ENCODE data around the gene ADAMTSL5. TPM values are rescaled to one million over a fixed set of nuclear protein-coding genes. Genes with fewer than 3 reads are reported as not detected.

ADAMTSL5 gene
- total and polyA plus RNA-seq, 2 of the 13 experiments (the other 11 are each of a cell fraction or from before 2014, with no cell fraction given) = 0.60 to 2.7 TPM

DNA sequence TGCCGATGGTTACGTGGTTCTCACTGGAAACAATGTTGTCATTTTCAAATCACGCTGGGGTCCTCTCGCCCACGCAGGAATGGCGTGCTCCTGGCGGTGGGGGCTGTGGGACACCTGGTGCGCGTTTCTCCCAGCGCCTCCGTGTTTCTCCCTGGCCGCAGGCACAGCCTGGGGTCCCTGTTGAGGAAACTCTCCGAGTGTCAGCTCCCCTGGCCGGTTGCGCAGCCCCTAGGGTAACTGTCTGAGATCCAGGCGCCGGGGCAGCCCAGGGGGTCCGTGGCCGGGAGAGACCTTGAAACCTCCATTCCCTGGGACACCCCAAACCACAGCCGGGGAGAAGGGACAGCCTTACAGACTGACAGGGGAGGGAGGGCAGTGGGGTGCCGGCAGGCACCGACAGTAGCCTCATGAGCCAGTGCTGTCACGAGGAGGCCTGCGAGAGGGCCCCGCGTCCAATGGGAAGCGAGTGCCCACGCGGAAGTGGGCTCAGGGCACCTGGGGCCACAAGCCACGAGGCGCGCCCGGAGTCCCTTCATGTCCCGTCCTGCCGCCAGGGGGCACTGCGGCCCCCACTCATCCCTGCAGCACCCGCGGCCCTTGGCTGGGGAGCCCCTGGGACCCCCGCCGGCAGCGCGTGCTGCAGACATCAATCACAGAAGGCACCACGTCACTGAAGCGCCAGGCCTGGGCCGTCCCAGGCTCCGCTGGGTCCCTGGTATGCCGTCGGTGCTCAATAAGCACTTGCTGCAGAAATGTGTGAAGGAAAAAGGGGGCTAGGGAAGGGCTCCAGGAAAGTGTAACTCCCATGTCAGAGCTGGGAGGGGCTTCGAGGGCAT lies 9.5 kb downstream of the ADAMTSL5 start (continued):
- TF ChIP-seq, protein P1, sequence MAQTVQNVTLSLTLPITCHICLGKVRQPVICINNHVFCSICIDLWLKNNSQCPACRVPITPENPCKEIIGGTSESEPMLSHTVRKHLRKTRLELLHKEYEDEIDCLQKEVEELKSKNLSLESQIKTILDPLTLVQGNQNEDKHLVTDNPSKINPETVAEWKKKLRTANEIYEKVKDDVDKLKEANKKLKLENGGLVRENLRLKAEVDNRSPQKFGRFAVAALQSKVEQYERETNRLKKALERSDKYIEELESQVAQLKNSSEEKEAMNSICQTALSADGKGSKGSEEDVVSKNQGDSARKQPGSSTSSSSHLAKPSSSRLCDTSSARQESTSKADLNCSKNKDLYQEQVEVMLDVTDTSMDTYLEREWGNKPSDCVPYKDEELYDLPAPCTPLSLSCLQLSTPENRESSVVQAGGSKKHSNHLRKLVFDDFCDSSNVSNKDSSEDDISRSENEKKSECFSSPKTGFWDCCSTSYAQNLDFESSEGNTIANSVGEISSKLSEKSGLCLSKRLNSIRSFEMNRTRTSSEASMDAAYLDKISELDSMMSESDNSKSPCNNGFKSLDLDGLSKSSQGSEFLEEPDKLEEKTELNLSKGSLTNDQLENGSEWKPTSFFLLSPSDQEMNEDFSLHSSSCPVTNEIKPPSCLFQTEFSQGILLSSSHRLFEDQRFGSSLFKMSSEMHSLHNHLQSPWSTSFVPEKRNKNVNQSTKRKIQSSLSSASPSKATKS (CRISPR knock-in tag; IDR thresholded peaks at IDR 0.05) = no peak
- TF ChIP-seq GPN1 (CRISPR knock-in tag; IDR thresholded peaks at IDR 0.05; ENCODE audit: borderline replicate concordance) (no peak), NCOR1 (IDR thresholded peaks at IDR 0.05; ENCODE audit: borderline replicate concordance, low read length) (no peak), ZNF550 (CRISPR knock-in tag; IDR thresholded peaks at IDR 0.05; ENCODE audit: borderline replicate concordance) (no peak), TBL1XR1 (IDR thresholded peaks at IDR 0.05; ENCODE audit: borderline replicate concordance, low read length, partially characterized antibody) (no peak), MED1 (CRISPR knock-in tag; IDR thresholded peaks at IDR 0.05) (no peak; the same call in 1 of the 2 replicates), REPIN1 (CRISPR knock-in tag; IDR thresholded peaks at IDR 0.05; ENCODE audit: borderline replicate concordance, low read depth) (no peak), PAX8 (CRISPR knock-in tag; IDR thresholded peaks at IDR 0.05; ENCODE audit: borderline replicate concordance) (no peak; the same call in 1 of the 2 replicates), PHF21A (CRISPR knock-in tag; IDR thresholded peaks at IDR 0.05) (no peak), ZNF331 (CRISPR knock-in tag; IDR thresholded peaks at IDR 0.05) (no peak), NFIC (IDR thresholded peaks at IDR 0.05; ENCODE audit: low read length) (no peak), EHMT2 (IDR thresholded peaks at IDR 0.05; ENCODE audit: borderline replicate concordance, low read depth, low read length) (no peak), ZNF124 (CRISPR knock-in tag; IDR thresholded peaks at IDR 0.05) (no peak), ZNF329 (CRISPR knock-in tag; IDR thresholded peaks at IDR 0.05; ENCODE audit: low read depth) (no peak), NR1H2 (CRISPR knock-in tag; IDR thresholded peaks at IDR 0.05; ENCODE audit: borderline replicate concordance, low read depth) (0 out of 2 replicates have a peak, but pooled peaks have one; percentile 25), ZNF768 (CRISPR knock-in tag; IDR thresholded peaks at IDR 0.05) (0 out of 2 replicates have a peak, but pooled peaks have one; percentile 31), ZNF251 (CRISPR knock-in tag; IDR thresholded peaks at IDR 0.05) (no peak), ZNF382 (CRISPR knock-in tag; IDR thresholded peaks at IDR 0.05; ENCODE audit: borderline replicate concordance) (no peak)
- TF ChIP-seq, protein P2, sequence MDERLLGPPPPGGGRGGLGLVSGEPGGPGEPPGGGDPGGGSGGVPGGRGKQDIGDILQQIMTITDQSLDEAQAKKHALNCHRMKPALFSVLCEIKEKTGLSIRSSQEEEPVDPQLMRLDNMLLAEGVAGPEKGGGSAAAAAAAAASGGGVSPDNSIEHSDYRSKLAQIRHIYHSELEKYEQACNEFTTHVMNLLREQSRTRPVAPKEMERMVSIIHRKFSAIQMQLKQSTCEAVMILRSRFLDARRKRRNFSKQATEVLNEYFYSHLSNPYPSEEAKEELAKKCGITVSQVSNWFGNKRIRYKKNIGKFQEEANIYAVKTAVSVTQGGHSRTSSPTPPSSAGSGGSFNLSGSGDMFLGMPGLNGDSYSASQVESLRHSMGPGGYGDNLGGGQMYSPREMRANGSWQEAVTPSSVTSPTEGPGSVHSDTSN (CRISPR knock-in tag; IDR thresholded peaks at IDR 0.05) = no peak
- TF ChIP-seq, protein P3, sequence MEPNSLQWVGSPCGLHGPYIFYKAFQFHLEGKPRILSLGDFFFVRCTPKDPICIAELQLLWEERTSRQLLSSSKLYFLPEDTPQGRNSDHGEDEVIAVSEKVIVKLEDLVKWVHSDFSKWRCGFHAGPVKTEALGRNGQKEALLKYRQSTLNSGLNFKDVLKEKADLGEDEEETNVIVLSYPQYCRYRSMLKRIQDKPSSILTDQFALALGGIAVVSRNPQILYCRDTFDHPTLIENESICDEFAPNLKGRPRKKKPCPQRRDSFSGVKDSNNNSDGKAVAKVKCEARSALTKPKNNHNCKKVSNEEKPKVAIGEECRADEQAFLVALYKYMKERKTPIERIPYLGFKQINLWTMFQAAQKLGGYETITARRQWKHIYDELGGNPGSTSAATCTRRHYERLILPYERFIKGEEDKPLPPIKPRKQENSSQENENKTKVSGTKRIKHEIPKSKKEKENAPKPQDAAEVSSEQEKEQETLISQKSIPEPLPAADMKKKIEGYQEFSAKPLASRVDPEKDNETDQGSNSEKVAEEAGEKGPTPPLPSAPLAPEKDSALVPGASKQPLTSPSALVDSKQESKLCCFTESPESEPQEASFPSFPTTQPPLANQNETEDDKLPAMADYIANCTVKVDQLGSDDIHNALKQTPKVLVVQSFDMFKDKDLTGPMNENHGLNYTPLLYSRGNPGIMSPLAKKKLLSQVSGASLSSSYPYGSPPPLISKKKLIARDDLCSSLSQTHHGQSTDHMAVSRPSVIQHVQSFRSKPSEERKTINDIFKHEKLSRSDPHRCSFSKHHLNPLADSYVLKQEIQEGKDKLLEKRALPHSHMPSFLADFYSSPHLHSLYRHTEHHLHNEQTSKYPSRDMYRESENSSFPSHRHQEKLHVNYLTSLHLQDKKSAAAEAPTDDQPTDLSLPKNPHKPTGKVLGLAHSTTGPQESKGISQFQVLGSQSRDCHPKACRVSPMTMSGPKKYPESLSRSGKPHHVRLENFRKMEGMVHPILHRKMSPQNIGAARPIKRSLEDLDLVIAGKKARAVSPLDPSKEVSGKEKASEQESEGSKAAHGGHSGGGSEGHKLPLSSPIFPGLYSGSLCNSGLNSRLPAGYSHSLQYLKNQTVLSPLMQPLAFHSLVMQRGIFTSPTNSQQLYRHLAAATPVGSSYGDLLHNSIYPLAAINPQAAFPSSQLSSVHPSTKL (CRISPR knock-in tag; IDR thresholded peaks at IDR 0.05) = 0 out of 2 replicates have a peak, but pooled peaks have one; percentile 8
- TF ChIP-seq, protein P4, sequence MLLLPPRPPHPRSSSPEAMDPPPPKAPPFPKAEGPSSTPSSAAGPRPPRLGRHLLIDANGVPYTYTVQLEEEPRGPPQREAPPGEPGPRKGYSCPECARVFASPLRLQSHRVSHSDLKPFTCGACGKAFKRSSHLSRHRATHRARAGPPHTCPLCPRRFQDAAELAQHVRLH (CRISPR knock-in tag; IDR thresholded peaks at IDR 0.05; ENCODE audit: borderline replicate concordance, low read depth) = 0 out of 2 replicates have a peak, but pooled peaks have one; percentile 26

Data from HepG2 (cell line).